GM23338 (cell line): Measurements from ENCODE around the gene ARL5C. TPM values are rescaled to one million over a fixed set of nuclear protein-coding genes. Genes with fewer than 3 reads are reported as not detected.

ENCODE experiments used
- ATAC-seq: fragments of 200-7000 bp; cut with Tn5 transposase; 3 replicates; pipeline ENCODE4 v1.9.1; 2020
- DNase-seq: peaks from one replicate; pipeline ENCODE4 v3.0.0-alpha.2; 2015; ENCODE audit warnings: low spot score
- H2AFZ ChIP-seq: fragments of 200-600 bp; sonication (generic); 2 replicates; pipeline ENCODE4 v1.8.0; 2016; ENCODE audit warnings: antibody characterized with exemption, mild to moderate bottlenecking, moderate library complexity
- H3F3A ChIP-seq: fragments of 200-600 bp; sonication (generic); replicated peaks from 2 replicates; pipeline ENCODE4 v1.8.0; 2017; ENCODE audit warnings: antibody characterized with exemption, mixed run types, low read depth
- H3K27ac ChIP-seq: fragments of 200-600 bp; sonication (generic); 2 replicates; pipeline ENCODE4 v1.6.1; 2016; ENCODE audit warnings: low read depth
- H3K27me3 ChIP-seq: fragments of 200-600 bp; sonication (generic); 2 replicates; pipeline ENCODE4 v1.8.0; 2016; ENCODE audit warnings: mild to moderate bottlenecking, mixed run types, moderate library complexity; ENCODE audit not compliant: insufficient read depth
- H3K36me3 ChIP-seq: fragments of 200-600 bp; sonication (generic); 2 replicates; pipeline ENCODE4 v1.8.0; 2016; ENCODE audit warnings: mild to moderate bottlenecking; ENCODE audit not compliant: insufficient read depth
- H3K4me1 ChIP-seq: fragments of 200-600 bp; sonication (generic); 2 replicates; pipeline ENCODE4 v1.8.0; 2016; ENCODE audit warnings: mild to moderate bottlenecking, moderate library complexity; ENCODE audit not compliant: insufficient read depth
- H3K4me2 ChIP-seq: fragments of 200-600 bp; sonication (generic); 2 replicates; pipeline ENCODE4 v1.7.1; 2017; ENCODE audit warnings: mixed run types
- H3K4me3 ChIP-seq: fragments of 200-600 bp; sonication (generic); 2 replicates; pipeline ENCODE4 v1.6.1; 2016; ENCODE audit warnings: mixed run types
- H3K79me2 ChIP-seq: fragments of 200-600 bp; sonication (generic); replicated peaks from 2 replicates; pipeline ENCODE4 v1.8.0; 2017; ENCODE audit warnings: mild to moderate bottlenecking; ENCODE audit not compliant: insufficient read depth
- H3K9me2 ChIP-seq: fragments of 200-600 bp; sonication (generic); 2 replicates; pipeline ENCODE4 v1.8.0; 2017; ENCODE audit not compliant: insufficient read depth
- H4K20me1 ChIP-seq: fragments of 200-600 bp; sonication (generic); replicated peaks from 2 replicates; pipeline ENCODE4 v1.8.0; 2017; ENCODE audit warnings: mild to moderate bottlenecking; ENCODE audit not compliant: insufficient read depth
- H3K27ac Mint-ChIP-seq: 2 replicates; pipeline ENCODE4 v1.8.0; 2020; ENCODE audit warnings: inconsistent platforms, mild to moderate bottlenecking, moderate library complexity, mixed read lengths
- H3K27me3 Mint-ChIP-seq: 3 replicates; pipeline ENCODE4 v1.8.0; 2022; ENCODE audit warnings: low read depth, mild to moderate bottlenecking, moderate library complexity, mixed read lengths, inconsistent platforms; ENCODE audit not compliant: insufficient read depth, poor library complexity
- H3K36me3 Mint-ChIP-seq: 3 replicates; pipeline ENCODE4 v1.8.0; 2021; ENCODE audit warnings: low read depth, mild to moderate bottlenecking, inconsistent platforms, moderate library complexity, mixed read lengths
- H3K4me1 Mint-ChIP-seq: 3 replicates; pipeline ENCODE4 v1.8.0; 2020; ENCODE audit warnings: mild to moderate bottlenecking, inconsistent platforms, mixed read lengths
- H3K4me3 Mint-ChIP-seq: 3 replicates; pipeline ENCODE4 v1.8.0; 2021; ENCODE audit warnings: moderate library complexity, mild to moderate bottlenecking, inconsistent platforms, mixed read lengths
- H3K9me3 Mint-ChIP-seq: 3 replicates; pipeline ENCODE4 v1.8.0; 2020; ENCODE audit warnings: moderate library complexity, mild to moderate bottlenecking, inconsistent platforms, mixed read lengths
- EZH2 ChIP-seq: fragments of 200-600 bp; sonication (generic); IDR thresholded peaks from one replicate; pipeline ENCODE4 v1.8.0; 2017; ENCODE audit warnings: antibody characterized with exemption, mild to moderate bottlenecking, low read depth; ENCODE audit not compliant: unreplicated experiment
- NANOG ChIP-seq: IDR thresholded peaks from 2 replicates; pipeline ENCODE4 v1.6.1; 2016; ENCODE audit warnings: antibody characterized with exemption, borderline replicate concordance
- ZNF114 ChIP-seq: fragments of 250-450 bp; sonication (Bioruptor Pico); IDR thresholded peaks from 2 replicates; pipeline ENCODE4 v1.5.0; 2020; ENCODE audit warnings: mild to moderate bottlenecking, moderate library complexity
- polyA plus RNA-seq: library from polyadenylated mRNA; unstranded; fragments of >200 nt; fragmentation: Nextera tagmentation; extraction: Ambion mirVana; gene quantifications from 2 replicates; pipeline ENCODE4 v1.2.1, GENCODE V29; 2016
- total RNA-seq: library from RNA; depleted of rRNA; stranded (reverse); fragments of >200 nt; shearing (Covaris generic); gene quantifications from 2 replicates; pipeline ENCODE4 v1.2.3, GENCODE V29; 2014
- TF ChIP-seq, protein P1 (sequence below): IDR thresholded peaks from 2 replicates; pipeline ENCODE4 v1.6.1; 2016; ENCODE audit warnings: antibody characterized with exemption
- TF ChIP-seq, protein P2 (sequence below): fragments of 250-450 bp; sonication (Bioruptor Pico); IDR thresholded peaks from 2 replicates; pipeline ENCODE4 v1.5.0; 2020; ENCODE audit warnings: mild to moderate bottlenecking, moderate library complexity
- TF ChIP-seq, protein P3 (sequence below), 2 experiments: fragments of 200-600 bp in 1 of 2; sonication (generic) in 1 of 2; conservative IDR thresholded peaks; 2 replicates each; pipeline versions ENCODE4 v1.5.1 to v1.6.1; 2016 to 2017; ENCODE audit warnings: antibody characterized with exemption in 2 of 2, low read depth in 2 of 2, mild to moderate bottlenecking in 2 of 2, moderate library complexity in 1 of 2

ARL5C gene
- total and polyA plus RNA-seq, 2 experiments from 2014 or later: not detected

DNA sequence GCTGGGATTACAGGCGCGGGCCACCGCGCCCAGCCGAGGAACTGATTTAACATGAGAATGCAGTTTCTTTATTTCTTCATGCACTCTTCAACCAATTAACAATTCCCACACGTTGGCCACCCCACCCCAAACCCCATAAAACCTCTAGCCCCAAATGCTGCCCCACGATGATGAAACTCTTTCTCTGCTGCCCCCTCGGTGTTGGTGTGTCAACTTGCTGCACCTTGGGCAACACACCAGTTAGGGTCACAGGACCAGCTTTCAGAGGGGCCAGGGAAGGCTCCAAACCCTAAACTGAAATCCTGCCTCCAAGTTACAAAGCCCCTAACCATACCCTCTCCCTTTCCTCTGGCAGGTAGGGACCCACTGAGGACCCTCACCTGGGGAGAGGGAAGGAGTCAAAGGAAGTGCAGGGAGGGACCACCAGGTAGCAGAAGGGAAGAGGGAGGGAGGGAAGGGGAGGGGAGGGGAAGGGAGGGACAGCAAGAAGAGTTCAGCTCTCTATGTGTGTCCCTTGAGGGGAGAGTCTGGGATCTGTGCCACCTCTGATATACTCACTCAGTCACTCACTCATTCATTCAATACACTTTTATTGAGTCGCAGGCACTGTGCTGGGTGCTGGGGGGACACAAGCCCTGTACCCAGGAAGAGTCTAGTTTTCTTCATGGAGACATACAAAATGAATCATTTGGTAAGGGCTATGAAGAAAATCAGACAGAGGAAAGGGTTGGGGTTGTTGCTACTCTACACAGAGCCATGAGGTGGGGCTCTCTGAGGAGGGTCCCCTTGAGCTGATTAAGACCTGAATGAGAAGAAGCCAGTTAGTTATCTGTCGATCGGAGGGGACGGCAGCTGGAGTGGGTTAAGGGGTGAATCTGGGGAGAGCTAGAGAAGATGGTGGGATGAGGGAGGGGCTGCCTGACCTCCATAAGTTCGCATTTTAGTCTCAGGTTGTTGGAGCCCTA, 18.5 kb downstream of the ARL5C start:
- H3K36me3 Mint-ChIP-seq: no peaks in the 10 kb centered on the region
- H3K4me1 Mint-ChIP-seq: peaks cover 13% of the 10 kb centered on the region
- Histone ChIP-seq H3K4me3 (no peak overlapping the region), H3K36me3 (no peaks in the 10 kb centered on the region), H3K27ac (no peak overlapping the region), H2AFZ (no peak overlapping the region), H3K27me3 (peaks cover 34% of the 10 kb centered on the region), H3K79me2 (no peaks in the 10 kb centered on the region), H4K20me1 (no peaks in the 10 kb centered on the region), H3K4me2 (0 out of 2 replicates have a peak overlapping the region, but pooled peaks have one; percentile 35), H3K4me1 (peaks cover 3% of the 10 kb centered on the region; the same call in 1 of the 2 replicates), H3F3A (no peaks in the 10 kb centered on the region), H3K9me2 (no peaks in the 10 kb centered on the region)
- no peaks in the 10 kb centered on the region for H3K9me3 Mint-ChIP-seq
- TF ChIP-seq, protein P1, sequence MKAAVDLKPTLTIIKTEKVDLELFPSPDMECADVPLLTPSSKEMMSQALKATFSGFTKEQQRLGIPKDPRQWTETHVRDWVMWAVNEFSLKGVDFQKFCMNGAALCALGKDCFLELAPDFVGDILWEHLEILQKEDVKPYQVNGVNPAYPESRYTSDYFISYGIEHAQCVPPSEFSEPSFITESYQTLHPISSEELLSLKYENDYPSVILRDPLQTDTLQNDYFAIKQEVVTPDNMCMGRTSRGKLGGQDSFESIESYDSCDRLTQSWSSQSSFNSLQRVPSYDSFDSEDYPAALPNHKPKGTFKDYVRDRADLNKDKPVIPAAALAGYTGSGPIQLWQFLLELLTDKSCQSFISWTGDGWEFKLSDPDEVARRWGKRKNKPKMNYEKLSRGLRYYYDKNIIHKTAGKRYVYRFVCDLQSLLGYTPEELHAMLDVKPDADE: no peak
- TF ChIP-seq, protein P2, sequence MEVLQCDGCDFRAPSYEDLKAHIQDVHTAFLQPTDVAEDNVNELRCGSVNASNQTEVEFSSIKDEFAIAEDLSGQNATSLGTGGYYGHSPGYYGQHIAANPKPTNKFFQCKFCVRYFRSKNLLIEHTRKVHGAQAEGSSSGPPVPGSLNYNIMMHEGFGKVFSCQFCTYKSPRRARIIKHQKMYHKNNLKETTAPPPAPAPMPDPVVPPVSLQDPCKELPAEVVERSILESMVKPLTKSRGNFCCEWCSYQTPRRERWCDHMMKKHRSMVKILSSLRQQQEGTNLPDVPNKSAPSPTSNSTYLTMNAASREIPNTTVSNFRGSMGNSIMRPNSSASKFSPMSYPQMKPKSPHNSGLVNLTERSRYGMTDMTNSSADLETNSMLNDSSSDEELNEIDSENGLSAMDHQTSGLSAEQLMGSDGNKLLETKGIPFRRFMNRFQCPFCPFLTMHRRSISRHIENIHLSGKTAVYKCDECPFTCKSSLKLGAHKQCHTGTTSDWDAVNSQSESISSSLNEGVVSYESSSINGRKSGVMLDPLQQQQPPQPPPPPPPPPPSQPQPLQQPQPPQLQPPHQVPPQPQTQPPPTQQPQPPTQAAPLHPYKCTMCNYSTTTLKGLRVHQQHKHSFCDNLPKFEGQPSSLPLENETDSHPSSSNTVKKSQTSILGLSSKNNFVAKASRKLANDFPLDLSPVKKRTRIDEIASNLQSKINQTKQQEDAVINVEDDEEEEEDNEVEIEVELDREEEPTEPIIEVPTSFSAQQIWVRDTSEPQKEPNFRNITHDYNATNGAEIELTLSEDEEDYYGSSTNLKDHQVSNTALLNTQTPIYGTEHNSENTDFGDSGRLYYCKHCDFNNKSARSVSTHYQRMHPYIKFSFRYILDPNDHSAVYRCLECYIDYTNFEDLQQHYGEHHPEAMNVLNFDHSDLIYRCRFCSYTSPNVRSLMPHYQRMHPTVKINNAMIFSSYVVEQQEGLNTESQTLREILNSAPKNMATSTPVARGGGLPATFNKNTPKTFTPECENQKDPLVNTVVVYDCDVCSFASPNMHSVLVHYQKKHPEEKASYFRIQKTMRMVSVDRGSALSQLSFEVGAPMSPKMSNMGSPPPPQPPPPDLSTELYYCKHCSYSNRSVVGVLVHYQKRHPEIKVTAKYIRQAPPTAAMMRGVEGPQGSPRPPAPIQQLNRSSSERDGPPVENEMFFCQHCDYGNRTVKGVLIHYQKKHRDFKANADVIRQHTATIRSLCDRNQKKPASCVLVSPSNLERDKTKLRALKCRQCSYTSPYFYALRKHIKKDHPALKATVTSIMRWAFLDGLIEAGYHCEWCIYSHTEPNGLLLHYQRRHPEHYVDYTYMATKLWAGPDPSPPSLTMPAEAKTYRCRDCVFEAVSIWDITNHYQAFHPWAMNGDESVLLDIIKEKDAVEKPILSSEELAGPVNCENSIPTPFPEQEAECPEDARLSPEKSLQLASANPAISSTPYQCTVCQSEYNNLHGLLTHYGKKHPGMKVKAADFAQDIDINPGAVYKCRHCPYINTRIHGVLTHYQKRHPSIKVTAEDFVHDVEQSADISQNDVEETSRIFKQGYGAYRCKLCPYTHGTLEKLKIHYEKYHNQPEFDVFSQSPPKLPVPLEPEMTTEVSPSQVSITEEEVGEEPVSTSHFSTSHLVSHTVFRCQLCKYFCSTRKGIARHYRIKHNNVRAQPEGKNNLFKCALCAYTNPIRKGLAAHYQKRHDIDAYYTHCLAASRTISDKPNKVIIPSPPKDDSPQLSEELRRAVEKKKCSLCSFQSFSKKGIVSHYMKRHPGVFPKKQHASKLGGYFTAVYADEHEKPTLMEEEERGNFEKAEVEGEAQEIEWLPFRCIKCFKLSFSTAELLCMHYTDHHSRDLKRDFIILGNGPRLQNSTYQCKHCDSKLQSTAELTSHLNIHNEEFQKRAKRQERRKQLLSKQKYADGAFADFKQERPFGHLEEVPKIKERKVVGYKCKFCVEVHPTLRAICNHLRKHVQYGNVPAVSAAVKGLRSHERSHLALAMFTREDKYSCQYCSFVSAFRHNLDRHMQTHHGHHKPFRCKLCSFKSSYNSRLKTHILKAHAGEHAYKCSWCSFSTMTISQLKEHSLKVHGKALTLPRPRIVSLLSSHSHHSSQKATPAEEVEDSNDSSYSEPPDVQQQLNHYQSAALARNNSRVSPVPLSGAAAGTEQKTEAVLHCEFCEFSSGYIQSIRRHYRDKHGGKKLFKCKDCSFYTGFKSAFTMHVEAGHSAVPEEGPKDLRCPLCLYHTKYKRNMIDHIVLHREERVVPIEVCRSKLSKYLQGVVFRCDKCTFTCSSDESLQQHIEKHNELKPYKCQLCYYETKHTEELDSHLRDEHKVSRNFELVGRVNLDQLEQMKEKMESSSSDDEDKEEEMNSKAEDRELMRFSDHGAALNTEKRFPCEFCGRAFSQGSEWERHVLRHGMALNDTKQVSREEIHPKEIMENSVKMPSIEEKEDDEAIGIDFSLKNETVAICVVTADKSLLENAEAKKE (CRISPR knock-in tag): no peak
- TF ChIP-seq EZH2 (no peak), NANOG (no peak), ZNF114 (CRISPR knock-in tag) (no peak)
- TF ChIP-seq, protein P3, sequence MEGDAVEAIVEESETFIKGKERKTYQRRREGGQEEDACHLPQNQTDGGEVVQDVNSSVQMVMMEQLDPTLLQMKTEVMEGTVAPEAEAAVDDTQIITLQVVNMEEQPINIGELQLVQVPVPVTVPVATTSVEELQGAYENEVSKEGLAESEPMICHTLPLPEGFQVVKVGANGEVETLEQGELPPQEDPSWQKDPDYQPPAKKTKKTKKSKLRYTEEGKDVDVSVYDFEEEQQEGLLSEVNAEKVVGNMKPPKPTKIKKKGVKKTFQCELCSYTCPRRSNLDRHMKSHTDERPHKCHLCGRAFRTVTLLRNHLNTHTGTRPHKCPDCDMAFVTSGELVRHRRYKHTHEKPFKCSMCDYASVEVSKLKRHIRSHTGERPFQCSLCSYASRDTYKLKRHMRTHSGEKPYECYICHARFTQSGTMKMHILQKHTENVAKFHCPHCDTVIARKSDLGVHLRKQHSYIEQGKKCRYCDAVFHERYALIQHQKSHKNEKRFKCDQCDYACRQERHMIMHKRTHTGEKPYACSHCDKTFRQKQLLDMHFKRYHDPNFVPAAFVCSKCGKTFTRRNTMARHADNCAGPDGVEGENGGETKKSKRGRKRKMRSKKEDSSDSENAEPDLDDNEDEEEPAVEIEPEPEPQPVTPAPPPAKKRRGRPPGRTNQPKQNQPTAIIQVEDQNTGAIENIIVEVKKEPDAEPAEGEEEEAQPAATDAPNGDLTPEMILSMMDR (conservative IDR thresholded peaks at IDR 0.05; ENCODE audit: low read depth in 2 of 2): no peak
- DNase-seq (no peak), ATAC-seq (no peak)
- H3K27ac Mint-ChIP-seq: no peak overlapping the region
- H3K4me3 Mint-ChIP-seq: no peak overlapping the region
- peaks cover 32% of the 10 kb centered on the region for H3K27me3 Mint-ChIP-seq
